WTC11 (cell line): ENCODE results near the gene NAXD.

Experiments
- ATF6 ChIP-seq: sonication (generic); formaldehyde crosslinking; IDR thresholded peaks from 2 replicates; pipeline ENCODE4 v1.8.1; 2023; ENCODE audit warnings: mild to moderate bottlenecking, missing genetic modification reagents
- CREM ChIP-seq: sonication (generic); formaldehyde crosslinking; IDR thresholded peaks from 2 replicates; pipeline ENCODE4 v1.8.1; 2022; ENCODE audit warnings: mild to moderate bottlenecking, missing genetic modification reagents, moderate library complexity
- CTCF ChIP-seq: fragments of 200-600 bp; IDR thresholded peaks from 2 replicates; pipeline ENCODE4 v1.8.0; 2022; ENCODE audit warnings: antibody characterized with exemption
- E2F1 ChIP-seq: sonication (generic); formaldehyde crosslinking; IDR thresholded peaks from 2 replicates; pipeline ENCODE4 v1.8.0; 2022; ENCODE audit warnings: mild to moderate bottlenecking, missing genetic modification reagents
- ESRRA ChIP-seq: sonication (generic); formaldehyde crosslinking; IDR thresholded peaks from 2 replicates; pipeline ENCODE4 v1.8.1; 2022; ENCODE audit warnings: mild to moderate bottlenecking, missing genetic modification reagents, borderline replicate concordance
- FOXP4 ChIP-seq: sonication (generic); formaldehyde crosslinking; IDR thresholded peaks from 2 replicates; pipeline ENCODE4 v1.8.0; 2022; ENCODE audit warnings: mild to moderate bottlenecking, missing genetic modification reagents
- JUN ChIP-seq: sonication (generic); formaldehyde crosslinking; IDR thresholded peaks from 2 replicates; pipeline ENCODE4 v1.8.0; 2023; ENCODE audit warnings: mild to moderate bottlenecking, missing genetic modification reagents
- KAT7 ChIP-seq: sonication (generic); formaldehyde crosslinking; IDR thresholded peaks from 2 replicates; pipeline ENCODE4 v1.8.1; 2023; ENCODE audit warnings: missing genetic modification reagents, mild to moderate bottlenecking, borderline replicate concordance
- ZBTB21 ChIP-seq: sonication (generic); formaldehyde crosslinking; IDR thresholded peaks from 2 replicates; pipeline ENCODE4 v1.8.1; 2023; ENCODE audit warnings: mild to moderate bottlenecking, missing genetic modification reagents, borderline replicate concordance
- ZBTB43 ChIP-seq: sonication (generic); formaldehyde crosslinking; IDR thresholded peaks from 2 replicates; pipeline ENCODE4 v1.8.1; 2023; ENCODE audit warnings: mild to moderate bottlenecking, missing genetic modification reagents
- TF ChIP-seq, protein P1 (sequence below): sonication (generic); formaldehyde crosslinking; IDR thresholded peaks from 2 replicates; pipeline ENCODE4 v1.8.1; 2023; ENCODE audit warnings: mild to moderate bottlenecking, moderate library complexity, missing genetic modification reagents
- TF ChIP-seq, protein P2 (sequence below): sonication (generic); formaldehyde crosslinking; IDR thresholded peaks from 2 replicates; pipeline ENCODE4 v1.8.1; 2022; ENCODE audit warnings: mild to moderate bottlenecking, missing genetic modification reagents, moderate library complexity, borderline replicate concordance
- TF ChIP-seq, protein P3 (sequence below): sonication (generic); formaldehyde crosslinking; conservative IDR thresholded peaks from 2 replicates; pipeline ENCODE4 v1.8.1; 2022; ENCODE audit warnings: mild to moderate bottlenecking, missing genetic modification reagents
- TF ChIP-seq, protein P4 (sequence below): sonication (generic); formaldehyde crosslinking; IDR thresholded peaks from 2 replicates; pipeline ENCODE4 v1.8.0; 2022; ENCODE audit warnings: mild to moderate bottlenecking, missing genetic modification reagents

GRCh38 chr13:110650436-110650835 is 35.1 kb downstream of the NAXD start:
- TF ChIP-seq CTCF (no peak), ZBTB21 (no peak), FOXP4 (no peak), ESRRA (no peak), ATF6 (CRISPR knock-in tag) (no peak), CREM (no peak), E2F1 (CRISPR knock-in tag) (no peak), JUN (CRISPR knock-in tag) (no peak), KAT7 (CRISPR knock-in tag) (no peak), ZBTB43 (CRISPR knock-in tag) (no peak)
- TF ChIP-seq, protein P1, sequence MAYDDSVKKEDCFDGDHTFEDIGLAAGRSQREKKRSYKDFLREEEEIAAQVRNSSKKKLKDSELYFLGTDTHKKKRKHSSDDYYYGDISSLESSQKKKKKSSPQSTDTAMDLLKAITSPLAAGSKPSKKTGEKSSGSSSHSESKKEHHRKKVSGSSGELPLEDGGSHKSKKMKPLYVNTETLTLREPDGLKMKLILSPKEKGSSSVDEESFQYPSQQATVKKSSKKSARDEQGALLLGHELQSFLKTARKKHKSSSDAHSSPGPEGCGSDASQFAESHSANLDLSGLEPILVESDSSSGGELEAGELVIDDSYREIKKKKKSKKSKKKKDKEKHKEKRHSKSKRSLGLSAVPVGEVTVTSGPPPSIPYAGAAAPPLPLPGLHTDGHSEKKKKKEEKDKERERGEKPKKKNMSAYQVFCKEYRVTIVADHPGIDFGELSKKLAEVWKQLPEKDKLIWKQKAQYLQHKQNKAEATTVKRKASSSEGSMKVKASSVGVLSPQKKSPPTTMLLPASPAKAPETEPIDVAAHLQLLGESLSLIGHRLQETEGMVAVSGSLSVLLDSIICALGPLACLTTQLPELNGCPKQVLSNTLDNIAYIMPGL (CRISPR knock-in tag) = no peak
- TF ChIP-seq, protein P2, sequence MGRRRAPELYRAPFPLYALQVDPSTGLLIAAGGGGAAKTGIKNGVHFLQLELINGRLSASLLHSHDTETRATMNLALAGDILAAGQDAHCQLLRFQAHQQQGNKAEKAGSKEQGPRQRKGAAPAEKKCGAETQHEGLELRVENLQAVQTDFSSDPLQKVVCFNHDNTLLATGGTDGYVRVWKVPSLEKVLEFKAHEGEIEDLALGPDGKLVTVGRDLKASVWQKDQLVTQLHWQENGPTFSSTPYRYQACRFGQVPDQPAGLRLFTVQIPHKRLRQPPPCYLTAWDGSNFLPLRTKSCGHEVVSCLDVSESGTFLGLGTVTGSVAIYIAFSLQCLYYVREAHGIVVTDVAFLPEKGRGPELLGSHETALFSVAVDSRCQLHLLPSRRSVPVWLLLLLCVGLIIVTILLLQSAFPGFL (CRISPR knock-in tag) = no peak
- TF ChIP-seq, protein P3, sequence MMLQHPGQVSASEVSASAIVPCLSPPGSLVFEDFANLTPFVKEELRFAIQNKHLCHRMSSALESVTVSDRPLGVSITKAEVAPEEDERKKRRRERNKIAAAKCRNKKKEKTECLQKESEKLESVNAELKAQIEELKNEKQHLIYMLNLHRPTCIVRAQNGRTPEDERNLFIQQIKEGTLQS (CRISPR knock-in tag) = no peak
- TF ChIP-seq, protein P4, sequence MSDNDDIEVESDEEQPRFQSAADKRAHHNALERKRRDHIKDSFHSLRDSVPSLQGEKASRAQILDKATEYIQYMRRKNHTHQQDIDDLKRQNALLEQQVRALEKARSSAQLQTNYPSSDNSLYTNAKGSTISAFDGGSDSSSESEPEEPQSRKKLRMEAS (CRISPR knock-in tag) = no peak
